SIG-M5 treated with dmso at 0.1 percent for 504 hours (cell line): Measurements from ENCODE around the gene PRSS8.
"Not testable (repeated sequence)": the region's sequence is repeated elsewhere in the genome, so short reads cannot be mapped to it uniquely, and the experiment has no call there.

ENCODE experiments used
- DNase-seq: peaks from one replicate; lab custom pipeline; 2025; ENCODE audit not compliant: unreplicated experiment; lab: John Stamatoyannopoulos, UW

Gene PRSS8

DNA sequence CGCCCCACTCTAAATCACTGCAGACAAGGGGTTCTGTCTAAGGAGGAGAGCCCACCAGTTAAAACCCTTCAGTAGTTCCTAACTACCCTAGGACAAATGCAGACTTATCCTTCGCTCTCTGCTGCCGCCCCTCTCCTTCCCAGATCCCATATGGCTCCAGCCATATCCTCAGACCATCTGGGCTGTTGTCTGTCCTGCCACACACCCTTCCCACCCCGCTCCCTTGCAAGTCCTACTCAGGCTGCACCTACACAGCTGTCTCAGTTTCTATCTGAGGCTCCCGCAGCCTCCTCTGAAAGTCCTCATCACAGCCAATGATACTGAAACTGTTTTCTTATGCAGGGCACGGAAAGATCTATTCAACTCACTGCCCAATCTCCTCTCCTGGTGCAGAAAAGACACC lies 28.1 kb downstream of the PRSS8 start:
- DNase-seq, result no peak

DNA sequence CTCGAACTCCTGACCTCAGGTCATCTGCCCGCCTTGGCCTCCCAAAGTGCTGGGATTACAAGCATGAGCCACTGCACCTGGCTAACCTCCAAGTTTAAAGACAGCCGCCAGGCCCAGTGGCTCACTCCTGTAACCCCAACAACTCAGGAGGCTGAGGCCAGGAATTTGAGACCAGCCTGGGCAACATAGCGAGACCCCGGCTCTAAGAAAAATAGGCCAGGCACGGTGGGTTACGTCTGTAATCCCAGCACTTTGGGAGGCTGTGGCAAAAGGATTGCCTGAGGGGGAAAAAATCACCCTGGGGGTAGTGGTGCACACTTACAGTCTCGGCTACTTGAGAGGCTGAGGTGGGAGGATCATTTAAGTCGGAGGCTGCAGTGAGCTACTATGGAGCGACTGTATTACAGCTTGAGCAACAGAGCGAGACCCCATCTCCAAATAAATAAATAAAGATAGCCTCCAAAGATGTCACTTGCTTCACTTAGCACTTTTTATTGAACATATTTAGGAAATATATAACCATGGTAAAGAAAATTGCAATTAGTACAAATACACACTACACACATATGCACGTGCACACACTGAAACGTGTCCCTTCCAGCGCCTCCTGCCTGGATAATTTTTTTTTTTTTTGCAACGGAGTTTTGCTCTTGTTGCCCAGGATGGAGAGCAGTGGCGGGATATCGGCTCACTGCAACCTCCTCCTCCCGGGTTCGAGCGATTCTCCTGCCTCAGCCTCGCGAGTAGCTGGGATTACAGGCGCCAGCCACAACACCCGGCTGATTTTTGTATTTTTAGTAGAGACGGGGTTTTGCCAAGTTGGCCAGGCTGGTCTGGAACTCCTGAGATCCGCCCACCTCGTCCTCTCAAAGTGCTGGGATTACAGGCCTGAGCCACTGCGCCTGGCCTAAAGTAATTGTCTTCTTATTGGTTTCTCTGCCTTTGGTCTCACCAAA lies 28.7 kb downstream of the PRSS8 start:
- DNase-seq, result no peak

DNA sequence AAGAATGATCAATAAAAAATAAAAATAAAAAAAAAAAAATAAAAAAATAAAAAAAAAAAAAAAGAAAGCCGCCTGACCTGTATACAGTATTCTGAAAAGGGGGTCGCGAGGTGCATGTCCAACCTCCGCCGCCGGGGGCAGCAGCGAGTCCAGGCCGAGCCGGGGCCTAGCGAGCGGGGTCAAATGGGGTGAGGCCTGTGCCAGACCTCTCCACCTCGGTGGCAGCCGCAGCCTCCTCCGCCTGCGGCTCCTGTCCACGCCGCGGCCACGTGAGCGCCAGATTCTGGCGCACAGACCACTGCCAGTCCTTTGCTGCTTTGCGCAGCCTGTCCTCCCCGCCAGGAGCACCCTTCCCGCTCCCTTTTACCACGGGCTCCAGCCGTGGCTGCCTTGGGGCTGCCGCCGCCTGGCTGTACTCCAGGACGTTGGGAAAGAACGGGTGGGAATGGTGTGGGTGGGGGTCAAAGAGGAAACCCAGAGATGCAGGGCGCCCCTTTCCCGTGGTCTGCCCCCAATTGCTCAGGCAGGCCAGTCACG lies 29.8 kb downstream of the PRSS8 start:
- DNase-seq, result peak; percentile 38

DNA sequence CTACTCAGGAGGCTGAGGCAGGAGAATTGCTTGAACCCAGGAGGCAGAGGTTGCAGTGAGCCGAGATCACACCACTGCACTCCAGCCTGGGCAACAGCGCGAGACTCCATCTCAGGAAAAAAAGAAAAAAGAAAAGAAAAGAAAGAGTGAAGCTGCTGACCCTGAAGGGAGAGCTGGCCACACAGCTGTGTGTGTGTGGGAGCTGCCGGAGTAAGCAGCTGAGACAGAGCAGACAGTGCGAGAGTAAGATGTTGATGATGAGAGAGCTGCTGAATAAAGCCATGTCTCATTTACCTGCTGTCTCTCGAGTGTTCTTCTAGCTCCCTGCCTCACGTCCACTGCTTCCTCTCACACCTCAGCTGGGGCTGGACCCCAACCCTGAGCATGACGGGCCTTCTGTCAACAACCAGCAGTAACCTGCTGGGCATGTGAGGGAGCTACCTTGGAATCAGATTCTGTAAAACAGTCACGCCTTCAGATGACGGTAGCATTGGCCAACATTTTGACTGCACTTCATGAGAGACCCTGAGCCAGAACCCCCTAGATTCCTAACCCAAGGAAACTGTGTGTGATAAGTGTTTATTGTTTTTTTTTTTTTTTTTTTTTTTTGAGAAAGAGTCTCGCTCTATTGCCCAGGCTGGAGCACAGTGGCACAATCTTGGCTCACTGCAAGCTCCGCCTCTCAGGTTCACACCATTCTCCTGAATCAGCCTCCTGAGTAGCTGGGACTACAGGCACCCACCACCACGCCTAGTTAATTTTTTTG lies 34.5 kb downstream of the PRSS8 start:
- not testable (repeated sequence) for DNase-seq

DNA sequence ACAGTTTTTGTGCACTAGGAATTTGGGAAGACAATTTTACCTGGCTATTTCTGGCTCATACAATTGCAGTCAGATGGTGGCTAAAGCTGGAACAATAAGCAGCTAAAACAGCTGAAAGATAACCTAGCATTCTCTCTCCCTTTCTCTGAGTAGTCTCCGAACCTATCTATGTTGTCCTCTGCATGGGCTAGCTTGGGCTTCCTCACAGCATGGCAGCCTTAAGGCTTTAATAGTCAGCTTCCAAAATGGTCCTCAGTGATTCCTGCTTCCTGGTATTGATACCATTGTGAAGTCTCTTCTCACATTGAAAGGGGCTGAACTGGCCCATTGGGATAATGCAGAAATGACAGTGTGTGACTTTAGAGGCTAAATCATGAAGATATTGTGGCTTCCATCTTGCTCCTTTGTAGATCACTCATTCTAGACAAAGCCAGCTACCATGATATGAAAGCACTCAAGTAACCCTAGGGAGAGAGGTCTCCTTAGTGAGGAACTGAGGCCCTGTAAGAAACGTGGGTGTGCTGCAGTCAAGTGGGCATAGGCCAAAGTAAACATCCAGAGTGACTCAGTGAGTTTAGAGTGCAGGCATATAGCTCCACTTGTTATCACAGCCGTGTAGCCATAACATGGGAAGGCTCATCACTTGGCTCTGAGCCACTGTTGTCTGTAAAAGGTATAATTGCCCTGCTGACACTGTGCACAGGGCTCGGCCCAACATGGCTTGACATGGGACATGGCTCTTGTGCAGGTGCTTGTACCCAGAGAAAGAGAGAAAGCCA lies 35.5 kb downstream of the PRSS8 start:
- no peak for DNase-seq

DNA sequence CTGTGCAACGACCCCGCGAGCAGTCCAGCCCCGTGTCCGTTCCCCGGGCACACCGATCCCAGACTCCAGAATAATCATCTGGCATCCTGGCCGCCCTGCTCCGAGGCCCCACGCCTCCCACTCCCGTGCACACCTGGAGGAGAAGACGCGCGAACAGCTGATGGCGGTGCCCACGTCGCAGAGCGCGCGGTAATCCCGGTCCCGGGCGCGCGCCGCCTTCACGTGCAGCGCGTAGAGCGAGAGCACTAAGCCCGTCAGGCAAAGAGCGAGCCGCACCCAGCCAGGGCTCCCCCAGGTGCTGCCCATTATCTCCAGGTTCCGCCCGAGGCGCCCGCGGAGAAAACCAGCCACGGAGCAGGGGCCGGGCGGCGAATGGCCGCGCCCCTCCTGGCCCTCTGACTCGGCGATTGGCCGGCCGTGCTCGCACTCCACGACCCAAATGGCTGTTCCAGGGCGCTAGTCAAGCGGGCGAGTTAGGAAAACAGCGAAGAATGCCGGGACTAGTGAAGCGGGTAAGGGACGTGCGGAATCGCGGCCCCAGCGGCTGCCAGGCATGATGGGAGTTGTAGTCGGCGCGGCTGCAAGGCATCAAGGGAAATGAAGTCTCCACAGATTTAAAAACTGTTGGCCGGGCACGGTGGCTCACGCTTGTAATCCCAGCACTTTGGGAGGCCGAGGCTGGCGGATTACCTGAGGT lies 41.0 kb downstream of the PRSS8 start, which contains the start of gene VKORC1:
Gene VKORC1, minus strand, starts transcription at position 374 of the 697 bp plus-strand sequence. Its CDS starts 68 bp downstream, at position 306.
- peak; percentile 97 for DNase-seq

DNA sequence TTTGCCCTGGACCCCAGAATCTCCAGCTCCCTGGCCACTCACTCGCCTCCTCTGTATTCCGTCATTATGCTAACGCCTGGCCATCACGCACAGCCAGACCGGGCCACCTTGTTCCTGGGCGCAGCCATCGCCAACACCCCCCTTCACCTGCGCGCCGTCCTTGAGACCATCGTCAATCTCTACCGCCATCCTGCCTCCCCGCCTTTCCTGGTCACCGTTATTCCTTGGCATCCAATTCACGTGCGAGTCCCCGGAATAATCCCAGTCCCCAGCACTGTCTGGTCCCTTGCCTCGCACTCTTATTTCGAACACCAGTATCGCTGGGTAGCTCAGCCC lies 41.5 kb downstream of the PRSS8 start:
- DNase-seq, result no peak

DNA sequence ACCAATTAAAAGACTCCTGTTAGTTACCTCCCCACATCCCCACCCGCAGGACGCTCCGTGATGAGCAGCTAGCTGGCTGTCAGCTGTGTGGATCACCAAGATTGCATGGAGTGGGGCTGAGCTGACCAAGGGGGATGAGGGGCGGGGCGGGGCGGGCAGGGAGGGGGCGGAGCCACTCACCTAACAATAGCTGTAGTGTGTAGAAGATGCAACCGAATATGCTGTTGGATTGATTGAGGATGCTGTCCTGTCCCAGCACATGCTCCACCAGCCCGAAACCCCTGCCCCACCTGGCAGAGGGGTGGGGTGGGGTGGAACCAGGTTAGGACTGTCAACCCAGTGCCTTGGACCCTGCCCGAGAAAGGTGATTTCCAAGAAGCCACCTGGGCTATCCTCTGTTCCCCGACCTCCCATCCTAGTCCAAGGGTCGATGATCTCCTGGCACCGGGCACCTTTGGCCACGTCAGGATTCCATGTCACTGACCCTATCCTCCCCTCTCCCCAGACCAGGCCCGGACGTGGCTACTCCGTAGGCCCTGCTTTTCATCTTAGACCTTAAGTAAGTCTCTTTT lies 42.3 kb downstream of the PRSS8 start:
- DNase-seq, result peak; percentile 17

DNA sequence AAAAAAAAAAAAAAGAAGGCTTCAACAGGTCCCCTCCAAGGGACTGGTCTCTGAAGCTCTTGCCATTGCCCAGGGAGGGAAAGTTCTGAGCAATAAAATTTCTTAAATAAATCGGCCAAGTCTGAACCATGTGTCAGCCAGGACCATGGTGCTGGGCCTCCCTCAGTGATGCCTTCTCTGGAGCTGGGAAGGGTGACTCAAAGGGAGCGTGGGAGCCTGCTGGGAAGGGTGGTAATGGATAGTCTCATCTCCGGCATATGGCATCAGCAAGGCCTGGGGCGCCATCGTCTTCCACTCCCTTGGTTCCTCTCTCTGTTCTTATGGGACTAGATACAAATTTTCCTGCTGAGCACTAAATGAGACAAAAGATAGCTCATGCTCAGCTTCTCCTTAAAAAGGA lies 43.2 kb downstream of the PRSS8 start:
- no peak for DNase-seq

DNA sequence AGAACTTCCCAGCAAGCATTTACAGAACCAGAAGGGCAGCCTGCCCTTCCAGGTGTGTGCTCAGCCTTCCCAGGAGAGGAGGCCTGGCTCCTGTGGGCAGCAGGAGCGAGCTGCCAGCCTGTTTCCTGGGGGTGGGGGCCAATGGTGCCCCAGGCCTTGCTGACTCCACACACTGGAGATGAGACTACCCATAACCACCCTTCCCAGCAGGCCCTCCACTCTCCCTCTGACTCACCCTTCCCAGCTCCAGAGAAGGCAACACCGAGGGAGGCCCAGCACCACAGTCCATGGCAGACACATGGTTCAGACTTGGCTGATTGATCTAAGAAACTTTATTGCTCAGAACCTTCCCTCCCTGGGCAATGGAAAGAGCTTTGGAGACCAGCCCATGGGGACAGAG lies 45.0 kb downstream of the PRSS8 start:
- DNase-seq, result no peak

DNA sequence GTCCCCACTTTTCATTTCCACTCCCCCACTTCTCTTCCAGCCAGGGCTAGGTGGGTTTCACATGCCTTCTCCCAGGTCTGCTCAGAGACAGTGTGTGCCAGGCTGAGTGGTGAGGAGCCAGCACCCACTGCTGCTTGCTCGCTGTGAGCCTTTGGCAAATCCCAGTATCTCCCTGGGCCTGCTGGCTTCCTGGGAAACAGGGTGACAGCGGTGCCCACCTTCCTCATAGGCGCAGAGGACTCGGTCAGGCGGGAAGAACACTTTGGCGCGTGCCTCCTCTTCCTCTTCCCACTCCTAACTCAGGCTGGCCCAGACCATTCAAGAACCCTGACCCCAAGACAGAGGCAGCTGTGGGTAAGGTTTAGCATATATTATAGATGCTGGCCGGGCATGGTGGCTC lies 46.3 kb downstream of the PRSS8 start:
- DNase-seq, result no peak

DNA sequence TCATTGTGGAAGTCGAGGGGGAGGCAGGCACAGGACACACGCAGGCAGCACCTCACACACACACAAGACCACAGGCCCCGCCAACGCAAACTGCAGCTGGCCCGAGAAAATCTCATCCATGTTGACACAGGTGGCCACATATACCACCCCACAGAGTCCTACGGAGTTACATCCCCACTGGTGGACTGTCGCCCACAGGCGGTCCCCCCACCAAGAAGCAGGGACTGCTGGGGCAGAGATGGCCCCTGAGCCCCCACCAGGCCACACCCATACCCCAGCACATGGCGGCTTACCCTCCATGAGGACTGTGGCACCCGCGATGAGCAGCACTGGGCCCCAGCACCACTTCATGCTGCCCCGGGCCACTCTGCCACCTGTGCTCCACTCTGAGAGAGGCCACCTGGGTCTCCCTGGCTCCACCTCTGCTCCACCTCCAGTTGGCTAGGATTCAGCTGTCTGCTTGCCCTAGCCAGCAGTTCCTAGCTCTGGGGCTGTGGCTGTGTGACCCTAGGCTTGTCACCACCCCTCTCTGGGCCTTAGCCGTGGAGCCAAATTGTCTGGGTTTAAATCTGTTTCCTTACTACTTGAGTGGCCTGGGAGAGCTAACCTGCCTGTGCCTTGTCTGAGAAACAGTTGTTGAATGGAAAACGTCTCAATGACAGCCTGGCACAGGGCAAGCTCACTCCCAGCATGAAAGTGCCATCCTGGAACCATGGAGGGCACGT lies 46.9 kb downstream of the PRSS8 start, which contains the start of gene PRSS53:
Gene PRSS53, minus strand, starts transcription at position 485 of the 725 bp plus-strand sequence. Its CDS starts 134 bp downstream, at position 351.
- no peak for DNase-seq

DNA sequence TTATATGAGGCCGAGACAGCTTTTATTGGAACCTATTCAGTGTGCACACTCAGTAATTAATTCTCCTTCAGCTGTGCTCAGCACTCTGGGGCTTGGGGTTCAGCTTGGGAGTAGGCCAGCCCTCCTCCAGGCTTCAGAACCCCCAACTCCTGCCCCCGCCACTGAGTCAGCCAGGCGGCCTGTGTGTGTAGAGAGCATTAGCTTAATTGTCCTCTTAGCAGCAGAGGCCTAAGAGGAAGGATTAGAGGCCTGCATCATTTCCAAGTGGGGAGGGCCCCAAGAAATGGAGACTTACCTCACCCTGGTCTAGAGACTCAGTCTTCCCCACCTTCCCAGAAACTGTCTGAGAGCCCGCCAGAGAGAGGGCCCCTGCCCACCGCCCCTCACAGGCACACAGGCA lies 47.6 kb downstream of the PRSS8 start:
- DNase-seq, result no peak

DNA sequence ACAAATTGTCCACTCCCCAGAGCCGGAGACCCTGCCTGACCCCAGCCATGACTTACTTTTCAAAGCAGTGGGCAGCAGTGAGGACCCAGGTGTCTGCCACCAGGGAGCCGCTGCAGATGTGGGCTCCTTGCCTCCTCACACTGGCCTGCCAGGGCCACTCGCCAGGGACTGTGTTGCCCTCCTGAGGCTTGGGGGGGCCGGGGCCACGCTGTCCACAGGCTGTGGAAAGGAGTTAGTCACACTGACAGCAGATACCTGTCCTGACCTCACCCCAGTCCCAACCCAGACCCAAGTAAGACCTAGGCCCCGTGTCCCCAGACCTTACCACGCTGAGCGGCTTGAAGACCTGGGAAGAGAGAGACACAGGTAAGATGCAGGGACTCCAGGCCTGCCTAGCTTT lies 48.0 kb downstream of the PRSS8 start:
- no peak for DNase-seq

DNA sequence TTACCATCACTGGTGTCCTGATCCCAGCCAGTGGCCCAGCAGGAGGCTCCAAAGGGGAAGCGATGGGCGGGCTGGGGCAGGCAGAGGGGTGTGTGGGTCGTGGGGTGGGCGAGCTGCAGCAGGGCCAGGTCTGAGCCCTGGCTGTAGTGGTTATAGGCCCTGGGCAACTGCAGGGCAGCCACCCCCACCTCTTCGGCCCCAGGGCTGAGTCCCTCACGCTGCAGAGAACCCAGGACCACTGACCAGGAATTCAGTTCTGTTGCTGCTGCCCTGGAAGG lies 49.0 kb downstream of the PRSS8 start:
- DNase-seq, result no peak

DNA sequence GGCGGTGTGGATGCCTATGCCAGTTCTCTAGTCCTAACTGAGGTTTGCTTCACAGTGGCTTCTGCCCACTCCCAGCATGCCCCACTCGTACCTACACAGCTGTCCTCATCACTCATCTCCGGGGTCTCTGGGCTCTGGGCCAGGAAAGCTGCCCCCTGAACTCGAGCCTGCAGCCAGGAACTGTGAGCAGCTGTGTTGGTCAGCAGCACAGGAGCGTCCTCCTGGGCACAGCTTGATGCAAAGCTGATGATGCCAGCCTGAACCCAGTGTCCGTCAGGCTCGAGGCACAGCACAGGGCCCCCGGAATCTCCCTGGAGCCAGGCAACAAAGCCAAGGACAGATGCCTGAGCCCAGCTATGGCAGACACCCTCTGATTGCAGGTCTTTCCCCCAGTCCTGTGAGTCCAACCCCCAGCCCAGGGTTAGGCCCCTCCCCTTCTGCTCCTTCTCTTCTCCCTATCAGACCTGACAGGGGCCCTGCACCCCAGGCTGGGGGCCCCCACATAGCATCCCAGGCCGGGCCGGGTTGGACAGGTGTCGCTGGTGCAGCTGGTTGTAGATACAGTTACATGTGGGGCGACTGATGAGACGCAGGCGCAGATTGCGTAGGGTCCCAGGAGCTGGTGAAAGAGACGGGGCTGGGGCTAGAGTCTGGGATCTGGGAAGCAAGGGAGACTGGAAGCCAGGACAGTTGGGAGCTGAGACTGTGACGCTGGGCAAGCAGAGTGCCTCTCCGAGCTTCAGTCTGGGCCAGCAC lies 49.5 kb downstream of the PRSS8 start:
- no peak for DNase-seq

DNA sequence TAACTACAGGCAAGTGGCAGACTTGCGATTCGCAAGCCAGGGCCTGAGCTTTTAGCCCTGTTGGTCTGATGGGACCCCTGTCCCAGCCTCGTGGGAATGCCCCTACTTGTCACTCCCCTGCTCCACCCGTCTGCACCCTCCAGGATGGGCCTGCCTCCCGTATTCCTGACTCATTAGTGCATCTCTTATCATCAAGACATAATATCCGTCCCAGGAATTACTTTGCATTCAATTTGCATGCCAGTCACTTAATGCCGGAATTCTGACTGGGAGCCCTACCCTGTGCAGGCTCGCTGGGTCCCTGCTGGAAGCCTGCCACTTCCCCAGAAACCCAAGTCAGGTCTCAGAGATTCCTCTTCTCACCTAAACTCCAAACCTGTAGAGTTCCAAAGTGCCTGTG lies 50.1 kb downstream of the PRSS8 start:
- DNase-seq, result no peak

DNA sequence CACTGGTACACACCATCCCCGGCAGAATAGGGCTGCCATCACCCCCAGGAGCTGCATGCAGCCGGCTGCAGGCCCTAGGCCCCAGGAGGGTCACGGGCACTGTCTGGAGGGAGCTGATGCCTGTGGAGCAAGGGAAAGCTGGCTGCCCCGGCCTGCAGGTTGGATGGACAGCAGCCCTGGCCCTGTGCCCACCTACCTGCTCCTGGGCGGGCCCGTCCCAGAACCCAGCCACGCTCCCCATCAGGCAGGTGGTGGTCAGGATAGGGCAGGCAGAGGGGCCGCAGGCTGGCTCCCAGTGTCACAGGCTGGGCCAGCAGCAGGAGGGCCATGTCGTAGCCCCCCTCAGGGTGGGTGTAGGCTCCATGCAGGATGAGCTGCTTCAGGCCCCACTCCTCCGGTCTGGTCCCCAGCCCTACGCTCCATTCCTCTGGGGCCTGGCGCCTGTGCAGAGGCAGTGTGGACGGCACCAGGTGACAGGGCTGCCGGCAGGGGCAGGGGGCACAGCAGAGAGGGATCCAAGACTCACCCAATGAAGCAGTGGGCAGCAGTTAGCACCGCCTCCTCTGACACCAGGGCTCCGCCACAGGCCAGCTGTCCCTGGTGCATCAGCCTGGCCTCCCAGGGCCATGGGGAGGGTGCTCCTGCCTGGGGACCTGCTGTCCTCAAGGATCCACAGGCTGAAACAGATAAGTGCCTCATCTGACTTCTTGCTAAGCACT lies 50.8 kb downstream of the PRSS8 start:
- DNase-seq, result no peak
